OCI-LY7 (cell line): ENCODE data around the gene FNDC3B. TPM values are rescaled to one million over a fixed set of nuclear protein-coding genes. Genes with fewer than 3 reads are reported as not detected.
"Not testable (repeated sequence)": the region's sequence is repeated elsewhere in the genome, so short reads cannot be mapped to it uniquely, and the experiment has no call there.

ENCODE experiments used
- Bru-seq: library from RNA; stranded (reverse); fragments of 400-500 nt; gene quantifications from one replicate; lab custom pipeline; 2021; lab: Mats Ljungman, UMichigan
- BruChase-seq, 2 experiments: library from RNA; stranded (reverse); fragments of 400-500 nt; gene quantifications; one replicate each; lab custom pipeline; 2021; lab: Mats Ljungman, UMichigan
- BruUV-seq: library from RNA; stranded (reverse); fragments of 400-500 nt; replicated peaks from 2 replicates; lab custom pipeline; 2021; lab: Mats Ljungman, UMichigan
- CTCF ChIA-PET: fragments of 300-600 bp; sonication (Branson Sonifier 250); formaldehyde crosslinking; loops from one replicate; lab custom pipeline; 2022; ENCODE audit warnings: antibody characterized with exemption; ENCODE audit not compliant: unreplicated experiment; lab: Charles Lee
- POLR2A ChIA-PET: fragments of 300-600 bp; sonication (Branson Sonifier 250); formaldehyde crosslinking; loops from one replicate; lab custom pipeline; 2022; ENCODE audit warnings: antibody characterized with exemption; lab: Charles Lee
- DNase-seq: peaks from one replicate; pipeline ENCODE4 v3.0.0-alpha.2; 2015; ENCODE audit warnings: low spot score
- H2AFZ ChIP-seq: fragments of 200-600 bp; sonication (generic), shearing (Covaris generic); 2 replicates; pipeline ENCODE4 v1.6.1; 2014; ENCODE audit warnings: mild to moderate bottlenecking, antibody characterized with exemption, low read length, moderate library complexity
- H3K27ac ChIP-seq: fragments of 200-600 bp; sonication (generic); 2 replicates; pipeline ENCODE4 v1.5.1; 2014; ENCODE audit warnings: mixed run types, low read depth, mild to moderate bottlenecking, moderate library complexity, low read length, inconsistent platforms; ENCODE audit not compliant: poor library complexity, severe bottlenecking
- H3K36me3 ChIP-seq: fragments of 200-600 bp; sonication (generic); 2 replicates; pipeline ENCODE4 v1.6.1; 2014; ENCODE audit warnings: mild to moderate bottlenecking, antibody characterized with exemption, low read length, moderate library complexity, mixed read lengths; ENCODE audit not compliant: insufficient read depth
- H3K4me1 ChIP-seq: fragments of 200-600 bp; sonication (generic); 2 replicates; pipeline ENCODE4 v1.5.1; 2014; ENCODE audit warnings: mild to moderate bottlenecking, low read length; ENCODE audit not compliant: insufficient read depth, poor library complexity, severe bottlenecking
- H3K4me2 ChIP-seq: fragments of 200-600 bp; sonication (generic); 2 replicates; pipeline ENCODE4 v1.6.1; 2014; ENCODE audit warnings: mild to moderate bottlenecking, low read length
- H3K4me3 ChIP-seq: fragments of 200-600 bp; sonication (generic); 2 replicates; pipeline ENCODE4 v1.5.1; 2014; ENCODE audit warnings: mild to moderate bottlenecking, low read depth, low read length; ENCODE audit not compliant: poor library complexity, severe bottlenecking
- H3K79me2 ChIP-seq: fragments of 200-600 bp; sonication (generic); 2 replicates; pipeline ENCODE4 v1.6.1; 2016; ENCODE audit warnings: low read depth, mild to moderate bottlenecking, low read length, moderate library complexity, mixed read lengths; ENCODE audit not compliant: insufficient read depth
- H3K9me2 ChIP-seq: fragments of 200-600 bp; sonication (generic); 2 replicates; pipeline ENCODE4 v1.6.1; 2016; ENCODE audit warnings: mild to moderate bottlenecking, low read length, mixed read lengths; ENCODE audit not compliant: insufficient read depth
- H3K9me3 ChIP-seq: fragments of 200-600 bp; sonication (generic); 2 replicates; pipeline ENCODE4 v1.6.1; 2014; ENCODE audit warnings: mild to moderate bottlenecking, mixed run types, low read length, mixed read lengths
- H4K20me1 ChIP-seq: fragments of 200-600 bp; sonication (generic); 2 replicates; pipeline ENCODE4 v1.6.1; 2014; ENCODE audit warnings: mild to moderate bottlenecking, antibody characterized with exemption, low read length, moderate library complexity, mixed read lengths; ENCODE audit not compliant: insufficient read depth
- CTCF ChIP-seq: fragments of 200-600 bp; sonication (generic); conservative IDR thresholded peaks from 2 replicates; pipeline ENCODE4 v1.5.1; 2014; ENCODE audit warnings: mild to moderate bottlenecking, antibody characterized with exemption, low read length, moderate library complexity, mixed read lengths
- EZH2phosphoT487 ChIP-seq: fragments of 200-600 bp; sonication (generic); IDR thresholded peaks from 2 replicates; pipeline ENCODE4 v1.6.1; 2018; ENCODE audit warnings: low read depth, borderline replicate concordance, mild to moderate bottlenecking, mixed run types, antibody characterized with exemption, low read length, moderate library complexity, mixed read lengths
- intact Hi-C: fragments of 100-400 bp; cut with micrococcal nuclease; formaldehyde crosslinking; loops from one replicate; pipeline ENCODE4 v1.10.0; 2022; ENCODE audit not compliant: unreplicated experiment
- long read RNA-seq: library from polyadenylated mRNA; stranded (forward); transcript quantifications from one replicate; pipeline ENCODE4 v2.0.0, GENCODE V29; 2022
- total RNA-seq, 2 experiments: library from RNA; depleted of rRNA in 1 of 2; stranded (reverse); fragments of >200 nt in 1 of 2; shearing (Covaris generic) in 1 of 2; gene quantifications; 2 replicates each; pipeline ENCODE4 v1.2.3, GENCODE V29; 2014 to 2022

Gene FNDC3B
- total RNA-seq (2014; rRNA removed; shearing (Covaris generic)) (17.3 and 23.3 TPM in 2 replicates), total RNA-seq (2022) (28.5 and 43.3 TPM in 2 replicates), Bru-seq, nascent RNA (percentile 82 among the genes with signal in this experiment), BruChase-seq, experiment 1, labeled RNA remaining after a 6-hour chase (percentile 71 among the genes with signal in this experiment), BruChase-seq, experiment 2, labeled RNA remaining after a 2-hour chase (percentile 64 among the genes with signal in this experiment)
- long read RNA-seq, full-length matches to known transcripts, result 7 of 13 reads
- long read RNA-seq, partial matches to known transcripts, result 1 of 13 reads
- long read RNA-seq, other reads (novel, unspliced or antisense), result 5 of 13 reads

GRCh38 chr3:172039436-172040077, at the start of gene FNDC3B:
TSS of gene FNDC3B (plus strand) at chr3:172039578. CDS start at chr3:172112480, 72,902 bp downstream.
- Histone ChIP-seq H3K79me2 (peaks cover 4% of the 10 kb centered on the region; the same call in 1 of the 2 replicates), H3K9me2 (no peaks in the 10 kb centered on the region), H2AFZ (peak within 1 kb of the TSS; percentile 80), H3K36me3 (no peaks in the 10 kb centered on the region), H3K27ac (peak within 1 kb of the TSS; percentile 21), H3K4me3 (peak within 1 kb of the TSS; percentile 98), H3K9me3 (no peaks in the 10 kb centered on the region; the same call in 1 of the 2 replicates), H3K4me2 (peak within 1 kb of the TSS; percentile 83), H4K20me1 (peaks cover 5% of the 10 kb centered on the region), H3K4me1 (peaks cover 24% of the 10 kb centered on the region)
- BruUV-seq, result no TSS peak
- DNase-seq, result peak; percentile 95
- ChIA-PET POLR2A (interaction anchor here (0.6 to 2.0 kb wide), 11 partner anchors 11 to 336 kb away, joined by 3 to 29 read pairs (median 3); no protein-coding TSS in a partner anchor), CTCF (no interaction called here)
- intact Hi-C loops, result loop anchor here (1.0 to 5.0 kb wide), 5 partner anchors 62 to 293 kb away; no protein-coding TSS in a partner anchor
- TF ChIP-seq CTCF, result no peak
- TF ChIP-seq EZH2phosphoT487, result no peak

DNA sequence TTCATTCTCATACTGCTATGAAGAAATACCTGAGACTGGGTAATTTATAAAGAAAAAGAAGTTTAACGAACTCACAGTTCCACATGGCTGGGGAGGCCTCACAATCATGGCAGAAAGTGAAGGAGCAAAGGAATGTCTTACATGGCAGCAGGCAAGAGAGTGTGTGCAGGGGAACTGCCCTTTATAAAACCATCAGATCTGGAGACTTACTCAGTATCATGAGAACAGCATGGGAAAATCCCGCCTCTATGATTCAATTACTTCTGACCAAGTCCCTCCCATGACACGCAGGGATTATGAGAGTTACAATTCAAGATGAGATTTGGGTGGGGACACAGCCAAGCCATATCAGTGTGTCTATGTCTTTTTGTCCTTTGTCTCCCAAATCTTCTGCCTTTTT, 49.1 kb upstream of the FNDC3B start:
- H3K4me2 ChIP-seq, H3K79me2 ChIP-seq, H3K4me3 ChIP-seq, H3K9me2 ChIP-seq, intact Hi-C loops, BruUV-seq, H3K9me3 ChIP-seq, CTCF ChIA-PET, H2AFZ ChIP-seq, H4K20me1 ChIP-seq, H3K27ac ChIP-seq, POLR2A ChIA-PET, H3K4me1 ChIP-seq, H3K36me3 ChIP-seq, DNase-seq: not testable (repeated sequence)

GRCh38 chr3:171991166-171991565, 48.2 kb upstream of the FNDC3B start:
- ChIA-PET CTCF (no interaction called here), POLR2A (interaction anchor here (0.6 to 1.5 kb wide), 4 partner anchors 11 to 1123 kb away, joined by 3 to 5 read pairs (median 4); no protein-coding TSS in a partner anchor)
- Histone ChIP-seq H3K79me2 (no peaks in the 10 kb centered on the region), H2AFZ (no peak overlapping the region), H3K36me3 (no peaks in the 10 kb centered on the region), H3K4me3 (no peak overlapping the region), H3K27ac (no peak overlapping the region), H4K20me1 (no peaks in the 10 kb centered on the region), H3K4me1 (no peaks in the 10 kb centered on the region), H3K4me2 (no peak overlapping the region), H3K9me3 (no peaks in the 10 kb centered on the region), H3K9me2 (no peaks in the 10 kb centered on the region)
- TF ChIP-seq EZH2phosphoT487 (no peak), CTCF (no peak)
- no peak for DNase-seq
- BruUV-seq, result no TSS peak
- intact Hi-C loops, result no loop called here
